GM18868 (cell line): ENCODE measurements around the gene CNGA3.

Source experiments
- ATAC-seq: cut with Tn5 transposase; IDR thresholded peaks from one replicate; pipeline ENCODE4 v1.9.1; 2021; ENCODE audit warnings: mild to moderate bottlenecking, moderate library complexity; ENCODE audit not compliant: unreplicated experiment

The CNGA3 gene

GRCh38 chr2:98376301-98376910 lies 30.1 kb downstream of the CNGA3 start:
- ATAC-seq = no peak

- ATAC-seq = no peak
Measured at GRCh38 chr2:98376996-98377395, 30.7 kb downstream of the CNGA3 start.

GRCh38 chr2:98377544-98377943 lies 31.3 kb downstream of the CNGA3 start:
- no peak for ATAC-seq

GRCh38 chr2:98378196-98378595 lies 31.9 kb downstream of the CNGA3 start:
- no peak for ATAC-seq

GRCh38 chr2:98378901-98379300 lies 32.6 kb downstream of the CNGA3 start:
- no peak for ATAC-seq

- no peak for ATAC-seq
Measured at GRCh38 chr2:98379311-98380202, 33.3 kb downstream of the CNGA3 start.

- no peak for ATAC-seq
Measured at GRCh38 chr2:98380203-98380535, 33.9 kb downstream of the CNGA3 start.

GRCh38 chr2:98381494-98381893 lies 35.2 kb downstream of the CNGA3 start:
- ATAC-seq = no peak

- ATAC-seq = no peak
Measured at GRCh38 chr2:98382086-98382485, 35.8 kb downstream of the CNGA3 start.

GRCh38 chr2:98382739-98383138 lies 36.5 kb downstream of the CNGA3 start:
- no peak for ATAC-seq

- no peak for ATAC-seq
Measured at GRCh38 chr2:98383166-98383565, 36.9 kb downstream of the CNGA3 start.

- ATAC-seq = no peak
Measured at GRCh38 chr2:98385050-98385699, 38.9 kb downstream of the CNGA3 start.

GRCh38 chr2:98387478-98387877 lies 41.2 kb downstream of the CNGA3 start:
- no peak for ATAC-seq

GRCh38 chr2:98388081-98388480 lies 41.8 kb downstream of the CNGA3 start:
- no peak for ATAC-seq

GRCh38 chr2:98388601-98389250 lies 42.5 kb downstream of the CNGA3 start:
- no peak for ATAC-seq

GRCh38 chr2:98389251-98389605 lies 43.0 kb downstream of the CNGA3 start:
- no peak for ATAC-seq

- ATAC-seq = no peak
Measured at GRCh38 chr2:98390571-98391476, 44.6 kb downstream of the CNGA3 start.

GRCh38 chr2:98391581-98392270 lies 45.5 kb downstream of the CNGA3 start:
- ATAC-seq = no peak

GRCh38 chr2:98393354-98393753 lies 47.1 kb downstream of the CNGA3 start:
- no peak for ATAC-seq

GRCh38 chr2:98394595-98395153 lies 48.4 kb downstream of the CNGA3 start:
- ATAC-seq = no peak
